Breast epithelium (tissue), 3 donors: ENCODE data around the gene NINJ1.

ENCODE experiments used
- POLR2A ChIP-seq: fragments of 450-650 bp; IDR thresholded peaks from one replicate; pipeline ENCODE4 v1.6.1; 2016; ENCODE audit warnings: antibody characterized with exemption, mild to moderate bottlenecking, moderate library complexity
- POLR2AphosphoS5 ChIP-seq, 3 donors: sonication (generic); formaldehyde crosslinking; IDR thresholded peaks; one replicate each; pipeline ENCODE4 v1.6.1; 2017; ENCODE audit warnings: antibody characterized with exemption in 3 of 3
- TF ChIP-seq, protein P1 (sequence below), 3 donors: fragments of 450-650 bp; IDR thresholded peaks; one replicate each; pipeline ENCODE4 v1.5.1; 2016 to 2017; ENCODE audit warnings: antibody characterized with exemption in 3 of 3, mild to moderate bottlenecking in 3 of 3, moderate library complexity in 3 of 3

- TF ChIP-seq POLR2A (no peak), POLR2AphosphoS5 (IDR thresholded peaks at IDR 0.05) (no peak)
- TF ChIP-seq, protein P1, sequence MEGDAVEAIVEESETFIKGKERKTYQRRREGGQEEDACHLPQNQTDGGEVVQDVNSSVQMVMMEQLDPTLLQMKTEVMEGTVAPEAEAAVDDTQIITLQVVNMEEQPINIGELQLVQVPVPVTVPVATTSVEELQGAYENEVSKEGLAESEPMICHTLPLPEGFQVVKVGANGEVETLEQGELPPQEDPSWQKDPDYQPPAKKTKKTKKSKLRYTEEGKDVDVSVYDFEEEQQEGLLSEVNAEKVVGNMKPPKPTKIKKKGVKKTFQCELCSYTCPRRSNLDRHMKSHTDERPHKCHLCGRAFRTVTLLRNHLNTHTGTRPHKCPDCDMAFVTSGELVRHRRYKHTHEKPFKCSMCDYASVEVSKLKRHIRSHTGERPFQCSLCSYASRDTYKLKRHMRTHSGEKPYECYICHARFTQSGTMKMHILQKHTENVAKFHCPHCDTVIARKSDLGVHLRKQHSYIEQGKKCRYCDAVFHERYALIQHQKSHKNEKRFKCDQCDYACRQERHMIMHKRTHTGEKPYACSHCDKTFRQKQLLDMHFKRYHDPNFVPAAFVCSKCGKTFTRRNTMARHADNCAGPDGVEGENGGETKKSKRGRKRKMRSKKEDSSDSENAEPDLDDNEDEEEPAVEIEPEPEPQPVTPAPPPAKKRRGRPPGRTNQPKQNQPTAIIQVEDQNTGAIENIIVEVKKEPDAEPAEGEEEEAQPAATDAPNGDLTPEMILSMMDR (IDR thresholded peaks at IDR 0.05): no peak
Measured at GRCh38 chr9:93077367-93077766, 56.7 kb downstream of the NINJ1 start.
